ENCODE data around the gene RNF207. TPM values are rescaled to one million over a fixed set of nuclear protein-coding genes. Genes with fewer than 3 reads are reported as not detected.

The RNF207 gene
- total RNA-seq, 1 donor from 2014 or later, result 83.3 TPM

DNA sequence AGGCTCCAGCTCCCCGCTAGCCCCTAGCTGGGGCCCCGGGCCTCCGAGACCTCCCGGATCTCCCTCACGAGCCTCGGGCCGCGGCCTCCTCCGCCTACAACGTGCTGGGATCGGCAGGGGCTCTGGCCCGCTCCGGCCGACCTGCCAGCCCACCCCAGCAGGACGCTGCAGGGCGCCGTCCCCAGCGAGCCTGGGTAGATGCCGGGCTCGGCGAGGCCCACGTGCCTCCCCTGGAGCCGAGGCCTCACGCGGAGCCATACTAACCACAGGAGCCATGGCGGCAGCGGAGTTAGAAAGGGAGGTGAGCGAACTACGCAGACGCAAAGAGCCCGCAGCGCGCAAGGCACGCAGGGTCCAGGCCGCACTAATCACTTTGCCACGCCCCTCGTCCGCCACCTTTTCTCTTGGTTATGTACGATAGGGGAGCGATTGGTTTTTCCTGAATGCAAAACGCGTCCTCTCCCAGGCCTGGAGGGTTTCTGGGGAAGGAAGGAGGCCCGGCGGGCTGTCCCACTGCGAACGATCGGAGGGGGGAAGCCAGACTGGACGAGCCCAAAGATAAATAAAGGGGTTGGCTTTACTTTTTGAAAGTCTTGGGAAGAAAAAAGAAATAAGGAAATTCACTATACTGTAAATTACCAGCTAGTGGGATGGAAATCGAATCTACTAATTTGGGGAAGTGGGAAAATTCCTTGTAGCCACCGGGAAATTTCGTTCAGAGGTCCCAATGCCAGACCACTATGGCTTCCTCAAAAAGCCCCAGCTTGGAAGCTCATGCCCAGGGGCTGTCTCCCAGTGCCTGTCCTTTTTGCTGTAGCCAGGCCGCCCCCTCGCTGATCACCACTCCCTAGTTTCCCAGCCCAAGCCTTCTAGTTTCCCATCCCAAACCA, 6.4 kb upstream of the RNF207 start, which contains the start of gene RPL22:
TSS of gene RPL22 (minus strand) at position 298 of the 890 bp plus-strand sequence. CDS start at position 276, 22 bp downstream.
- TF ChIP-seq, protein P1, sequence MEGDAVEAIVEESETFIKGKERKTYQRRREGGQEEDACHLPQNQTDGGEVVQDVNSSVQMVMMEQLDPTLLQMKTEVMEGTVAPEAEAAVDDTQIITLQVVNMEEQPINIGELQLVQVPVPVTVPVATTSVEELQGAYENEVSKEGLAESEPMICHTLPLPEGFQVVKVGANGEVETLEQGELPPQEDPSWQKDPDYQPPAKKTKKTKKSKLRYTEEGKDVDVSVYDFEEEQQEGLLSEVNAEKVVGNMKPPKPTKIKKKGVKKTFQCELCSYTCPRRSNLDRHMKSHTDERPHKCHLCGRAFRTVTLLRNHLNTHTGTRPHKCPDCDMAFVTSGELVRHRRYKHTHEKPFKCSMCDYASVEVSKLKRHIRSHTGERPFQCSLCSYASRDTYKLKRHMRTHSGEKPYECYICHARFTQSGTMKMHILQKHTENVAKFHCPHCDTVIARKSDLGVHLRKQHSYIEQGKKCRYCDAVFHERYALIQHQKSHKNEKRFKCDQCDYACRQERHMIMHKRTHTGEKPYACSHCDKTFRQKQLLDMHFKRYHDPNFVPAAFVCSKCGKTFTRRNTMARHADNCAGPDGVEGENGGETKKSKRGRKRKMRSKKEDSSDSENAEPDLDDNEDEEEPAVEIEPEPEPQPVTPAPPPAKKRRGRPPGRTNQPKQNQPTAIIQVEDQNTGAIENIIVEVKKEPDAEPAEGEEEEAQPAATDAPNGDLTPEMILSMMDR (IDR thresholded peaks at IDR 0.05; ENCODE audit: borderline replicate concordance), result no peak
- peak; percentile 99 for DNase-seq
- H3K4me1 ChIP-seq, result peaks cover 45% of the 10 kb centered on the region
- H3K9me3 ChIP-seq (replicated peaks), result no peaks in the 10 kb centered on the region
- peak within 1 kb of the TSS; percentile 79 for H3K4me3 ChIP-seq
- H3K27ac ChIP-seq (replicated peaks), result peak within 1 kb of the TSS; percentile 93
- H3K36me3 ChIP-seq, result peaks cover 30% of the 10 kb centered on the region
- intact Hi-C loops (cut with micrococcal nuclease), result no loop called here
- H3K27me3 ChIP-seq (ENCODE audit: low read depth), result no peaks in the 10 kb centered on the region

DNA sequence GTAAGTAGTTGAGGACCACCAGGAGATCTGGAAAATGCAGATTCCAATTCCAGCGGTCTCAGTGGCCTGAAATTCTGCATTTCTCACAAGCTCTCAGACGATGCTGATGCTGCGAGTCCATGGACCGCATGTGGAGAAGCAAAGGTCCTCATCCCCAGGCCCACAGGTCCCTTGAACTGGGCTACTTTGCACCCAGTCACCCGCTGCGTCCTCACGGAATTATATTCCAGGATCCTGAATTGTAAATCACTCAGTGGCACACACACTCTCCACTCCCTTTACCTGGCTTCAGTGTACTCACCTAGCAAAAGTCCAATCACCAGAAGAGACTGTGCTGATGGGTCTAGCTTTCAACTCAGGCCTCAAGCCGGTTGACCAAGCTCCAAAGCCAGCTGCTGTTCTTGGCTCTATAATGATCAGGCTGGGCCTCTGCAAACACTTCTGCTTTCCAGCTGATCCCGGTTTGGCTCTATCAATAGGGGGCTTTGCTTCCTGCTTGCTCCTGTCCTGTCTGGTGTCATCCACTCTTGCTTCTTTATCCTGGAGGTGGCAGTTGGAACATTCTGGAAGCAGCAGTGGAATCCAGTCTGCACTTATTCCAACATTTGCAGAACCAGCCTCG, 5.6 kb upstream of the RNF207 start:
- Histone ChIP-seq H3K36me3 (peaks cover 22% of the 10 kb centered on the region), H3K27me3 (ENCODE audit: low read depth) (no peaks in the 10 kb centered on the region), H3K4me1 (peaks cover 52% of the 10 kb centered on the region), H3K4me3 (peak overlapping the region; percentile 79), H3K9me3 (replicated peaks) (no peaks in the 10 kb centered on the region), H3K27ac (replicated peaks) (peak overlapping the region; percentile 93)
- TF ChIP-seq, protein P1 (IDR thresholded peaks at IDR 0.05; ENCODE audit: borderline replicate concordance), result no peak
- no peak for DNase-seq
- intact Hi-C loops (cut with micrococcal nuclease), result no loop called here

DNA sequence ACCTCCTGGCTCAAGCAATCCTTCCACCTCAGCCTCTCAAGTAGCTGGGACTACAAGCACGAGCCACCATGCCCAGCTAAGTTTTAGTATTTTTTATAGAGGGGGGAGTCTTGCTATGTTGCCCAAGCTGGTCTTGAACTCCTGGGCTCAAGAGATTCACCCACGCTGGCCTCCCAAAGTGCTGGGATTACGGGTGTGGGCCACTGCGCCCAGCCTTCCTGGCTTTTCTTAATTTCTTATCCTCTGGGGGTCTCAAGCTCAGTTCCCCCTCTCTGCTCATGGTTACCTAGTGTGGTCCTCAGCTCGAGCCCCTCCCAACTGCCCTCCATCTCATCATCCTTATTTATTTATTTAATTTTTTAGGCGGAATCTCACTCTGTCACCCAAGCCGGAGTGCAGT, 3.7 kb upstream of the RNF207 start:
- Histone ChIP-seq H3K27ac (replicated peaks) (no peak overlapping the region), H3K36me3 (peaks cover 3% of the 10 kb centered on the region), H3K9me3 (replicated peaks) (no peaks in the 10 kb centered on the region), H3K27me3 (ENCODE audit: low read depth) (no peaks in the 10 kb centered on the region), H3K4me3 (no peak overlapping the region), H3K4me1 (peaks cover 64% of the 10 kb centered on the region)
- TF ChIP-seq, protein P1 (IDR thresholded peaks at IDR 0.05; ENCODE audit: borderline replicate concordance), result no peak
- DNase-seq, result no peak
- intact Hi-C loops (cut with micrococcal nuclease), result no loop called here

- TF ChIP-seq, protein P1 (IDR thresholded peaks at IDR 0.05; ENCODE audit: borderline replicate concordance), result no peak
- H3K36me3 ChIP-seq, result peaks cover 12% of the 10 kb centered on the region
- DNase-seq, result no peak
- H3K27me3 ChIP-seq (ENCODE audit: low read depth), result no peaks in the 10 kb centered on the region
- peak overlapping the region; percentile 83 for H3K4me3 ChIP-seq
- peak overlapping the region; percentile 98 for H3K27ac ChIP-seq (replicated peaks)
- H3K9me3 ChIP-seq (replicated peaks), result no peaks in the 10 kb centered on the region
- intact Hi-C loops (cut with micrococcal nuclease), result no loop called here
- H3K4me1 ChIP-seq, result peaks cover 70% of the 10 kb centered on the region
Measured at GRCh38 chr1:6206520-6206855, 569 bp downstream of the RNF207 start.

GRCh38 chr1:6207075-6207885, 1.4 kb downstream of the RNF207 start:
- H3K9me3 ChIP-seq (replicated peaks), result no peaks in the 10 kb centered on the region
- intact Hi-C loops (cut with micrococcal nuclease), result no loop called here
- peak overlapping the region; percentile 83 for H3K4me3 ChIP-seq
- H3K4me1 ChIP-seq, result peaks cover 76% of the 10 kb centered on the region
- DNase-seq, result no peak
- H3K27ac ChIP-seq (replicated peaks), result peak overlapping the region; percentile 98
- no peaks in the 10 kb centered on the region for H3K27me3 ChIP-seq (ENCODE audit: low read depth)
- TF ChIP-seq, protein P1 (IDR thresholded peaks at IDR 0.05; ENCODE audit: borderline replicate concordance), result no peak
- H3K36me3 ChIP-seq, result peaks cover 20% of the 10 kb centered on the region

Data from left ventricle myocardium inferior (tissue), 1 donor.